ENCODE results near the gene NDUFB6.
A peak's percentile ranks its signal among the peaks of the same experiment; 100 is the strongest.
"Not testable (repeated sequence)": the region's sequence is repeated elsewhere in the genome, so short reads cannot be mapped to it uniquely, and the experiment has no call there.

Gene NDUFB6

DNA sequence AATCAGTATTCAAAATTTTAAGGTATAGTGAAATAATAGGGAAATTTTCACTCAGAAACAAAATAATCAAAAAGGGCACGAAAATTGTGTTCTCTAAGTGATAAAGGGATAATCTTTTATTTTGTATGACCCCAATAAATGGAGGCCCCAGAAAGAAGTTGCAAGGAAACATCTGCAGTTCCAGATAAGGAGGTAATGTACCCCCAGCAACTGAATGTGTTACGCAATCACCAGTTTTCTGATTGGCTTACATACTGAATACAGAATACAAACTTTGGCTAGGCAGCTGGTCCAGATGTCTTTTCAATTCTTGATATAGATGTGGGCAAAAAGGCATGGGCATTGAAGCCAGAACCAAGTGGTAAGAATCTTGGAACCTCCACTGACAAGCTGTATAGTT is 18.9 kb downstream of the NDUFB6 start:
- DNase-seq (ENCODE audit: low read depth): peak; percentile 47
- TF ChIP-seq, protein P1, sequence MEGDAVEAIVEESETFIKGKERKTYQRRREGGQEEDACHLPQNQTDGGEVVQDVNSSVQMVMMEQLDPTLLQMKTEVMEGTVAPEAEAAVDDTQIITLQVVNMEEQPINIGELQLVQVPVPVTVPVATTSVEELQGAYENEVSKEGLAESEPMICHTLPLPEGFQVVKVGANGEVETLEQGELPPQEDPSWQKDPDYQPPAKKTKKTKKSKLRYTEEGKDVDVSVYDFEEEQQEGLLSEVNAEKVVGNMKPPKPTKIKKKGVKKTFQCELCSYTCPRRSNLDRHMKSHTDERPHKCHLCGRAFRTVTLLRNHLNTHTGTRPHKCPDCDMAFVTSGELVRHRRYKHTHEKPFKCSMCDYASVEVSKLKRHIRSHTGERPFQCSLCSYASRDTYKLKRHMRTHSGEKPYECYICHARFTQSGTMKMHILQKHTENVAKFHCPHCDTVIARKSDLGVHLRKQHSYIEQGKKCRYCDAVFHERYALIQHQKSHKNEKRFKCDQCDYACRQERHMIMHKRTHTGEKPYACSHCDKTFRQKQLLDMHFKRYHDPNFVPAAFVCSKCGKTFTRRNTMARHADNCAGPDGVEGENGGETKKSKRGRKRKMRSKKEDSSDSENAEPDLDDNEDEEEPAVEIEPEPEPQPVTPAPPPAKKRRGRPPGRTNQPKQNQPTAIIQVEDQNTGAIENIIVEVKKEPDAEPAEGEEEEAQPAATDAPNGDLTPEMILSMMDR (conservative IDR thresholded peaks at IDR 0.05; ENCODE audit: low read depth, low read length): no peak
- no peak overlapping the region for H3K4me3 ChIP-seq (ENCODE audit: low read depth, low read length)

DNA sequence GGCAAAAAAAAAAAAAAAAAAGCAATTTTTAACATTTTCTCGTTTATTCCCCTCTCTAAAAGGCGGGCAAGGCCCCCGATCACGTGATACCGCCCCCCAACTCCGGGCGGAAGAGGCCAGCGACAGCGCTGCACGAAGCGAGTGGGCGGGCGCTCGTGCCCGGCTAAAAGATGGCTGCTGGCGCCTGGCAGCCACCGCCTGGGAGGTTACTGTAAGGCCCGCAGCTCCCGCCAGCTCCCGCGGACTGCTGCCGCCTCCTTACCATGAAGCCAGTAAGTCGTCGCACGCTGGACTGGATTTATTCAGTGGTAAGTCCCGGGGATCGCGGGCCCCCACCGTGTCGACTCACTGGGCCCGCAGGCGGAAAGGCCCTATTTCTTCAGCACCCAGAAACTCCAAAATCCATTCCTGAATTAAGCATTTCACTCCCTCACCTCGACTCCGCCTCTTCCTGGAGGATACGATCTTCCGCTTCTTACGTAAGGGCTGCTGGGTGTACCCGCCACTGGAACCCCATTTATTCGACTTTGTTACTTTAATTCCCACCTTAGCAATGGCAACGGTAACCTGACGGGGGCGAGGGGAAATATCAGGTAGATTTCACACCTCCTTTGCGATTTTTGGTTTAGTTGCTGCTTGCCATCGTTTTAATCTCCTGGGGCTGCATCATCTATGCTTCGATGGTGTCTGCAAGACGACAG is 20.6 kb downstream of the NDUFB6 start, which contains the start of the genes SMIM27 and TOPORS:
Gene SMIM27 (plus strand): TSS at position 156 of the 701 bp plus-strand sequence. CDS start 108 bp downstream, at position 264.
Gene TOPORS (minus strand): TSS at position 415 of the 701 bp plus-strand sequence. CDS start 150 bp downstream, at position 265.
- DNase-seq (ENCODE audit: low read depth): peak; percentile 94
- H3K4me3 ChIP-seq (ENCODE audit: low read depth, low read length): peak within 1 kb of the TSS; percentile 84
- TF ChIP-seq, protein P1 (conservative IDR thresholded peaks at IDR 0.05; ENCODE audit: low read depth, low read length): no peak

DNA sequence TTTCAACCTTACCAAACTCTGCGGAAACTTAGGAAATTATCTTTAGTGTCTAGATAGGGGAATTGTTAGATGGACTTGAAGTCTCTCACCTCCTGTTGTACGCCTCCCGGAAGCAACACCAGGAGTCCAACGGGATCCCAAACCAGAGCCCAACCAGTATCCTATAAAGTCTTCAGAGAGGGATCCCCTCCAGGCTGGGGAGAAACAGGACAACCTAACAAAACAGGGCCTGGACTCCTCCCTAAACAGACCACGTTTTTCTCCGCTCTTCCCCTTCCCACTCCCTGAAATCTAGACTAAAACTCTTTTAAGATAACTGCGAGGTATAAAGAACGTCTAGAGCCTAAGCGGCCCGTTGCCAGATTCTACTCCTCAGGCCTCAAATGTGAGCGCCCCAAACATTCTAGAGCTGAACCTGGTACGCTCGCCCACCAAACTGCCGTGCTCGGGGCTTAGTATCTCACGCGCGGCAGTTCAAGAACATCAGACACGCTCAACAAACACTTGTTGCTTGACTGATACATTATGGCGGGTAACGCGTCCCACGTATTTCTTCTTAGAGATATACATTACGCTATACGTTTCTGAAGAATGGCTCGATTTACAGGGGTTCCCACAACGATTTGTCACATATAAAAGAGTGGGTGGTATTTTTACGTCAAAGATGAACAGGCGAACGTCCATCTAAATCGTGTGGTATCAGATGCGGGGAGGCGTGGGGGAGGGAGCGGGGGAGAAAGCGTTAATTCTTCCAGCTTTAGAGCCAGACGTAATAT is 21.5 kb downstream of the NDUFB6 start:
- TF ChIP-seq, protein P1 (conservative IDR thresholded peaks at IDR 0.05; ENCODE audit: low read depth, low read length): no peak
- peak overlapping the region; percentile 84 for H3K4me3 ChIP-seq (ENCODE audit: low read depth, low read length)

DNA sequence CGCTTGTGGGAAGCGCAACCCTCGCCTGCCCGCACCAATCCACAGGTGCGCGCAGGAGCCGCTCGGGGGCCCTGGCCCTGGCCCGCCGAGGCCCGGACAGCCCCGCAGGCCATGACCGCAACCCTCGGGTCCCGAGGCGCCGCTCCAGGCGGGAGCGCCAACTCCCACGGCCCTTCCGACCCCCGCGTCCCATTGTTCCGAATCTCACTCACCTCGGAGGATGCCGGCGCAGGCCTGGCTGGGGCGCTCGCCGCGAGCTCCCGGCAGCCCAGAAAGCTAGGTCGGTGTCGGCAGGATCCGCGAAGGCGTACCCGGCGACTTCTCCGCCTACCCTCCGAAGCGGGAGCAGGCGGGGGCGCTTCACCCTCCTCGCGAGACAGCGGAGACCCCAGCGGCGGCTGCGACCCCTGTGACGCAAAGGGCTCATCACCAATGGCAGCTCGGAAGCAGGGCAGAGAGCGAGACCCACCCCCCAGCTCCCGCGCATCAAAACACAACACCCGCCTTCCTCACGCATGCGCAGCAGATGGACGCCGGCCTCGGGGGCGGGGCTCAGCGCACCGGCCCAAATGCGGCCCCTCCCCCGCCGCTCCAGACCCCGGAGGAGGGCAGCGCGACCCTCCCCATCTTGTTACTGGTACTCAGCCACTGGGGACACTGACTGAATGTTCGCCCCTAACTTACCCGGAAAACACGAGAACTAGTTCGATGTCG is 22.2 kb downstream of the NDUFB6 start:
- TF ChIP-seq, protein P1 (conservative IDR thresholded peaks at IDR 0.05; ENCODE audit: low read depth, low read length): peak; percentile 10
- DNase-seq (ENCODE audit: low read depth): peak; percentile 96
- H3K4me3 ChIP-seq (ENCODE audit: low read depth, low read length): peak overlapping the region; percentile 84

More for the DNA sequence above, 21.5 kb downstream of the NDUFB6 start:
- DNase-seq (ENCODE audit: low read depth): peak; percentile 52

DNA sequence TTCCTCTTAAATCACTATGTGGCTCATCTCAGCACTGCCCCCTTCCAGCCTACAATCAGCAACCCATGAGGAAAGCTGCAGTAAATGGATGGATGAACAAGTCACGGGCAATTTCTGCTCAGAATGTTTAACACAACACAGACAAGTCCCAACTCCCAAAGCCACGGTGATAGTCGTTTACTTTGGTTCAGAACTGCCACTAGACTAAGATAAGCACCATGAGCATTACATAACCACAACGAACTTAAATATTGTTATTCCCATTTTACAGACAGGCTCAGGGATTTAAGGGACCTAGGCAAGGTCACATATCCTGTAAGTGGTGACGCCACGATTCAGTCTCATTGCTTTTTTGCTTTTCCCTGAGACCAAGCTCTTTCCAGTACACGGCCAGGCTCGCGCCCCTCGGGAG is 22.8 kb downstream of the NDUFB6 start:
- H3K4me3 ChIP-seq (ENCODE audit: low read depth, low read length): peak overlapping the region; percentile 84
- TF ChIP-seq, protein P1 (conservative IDR thresholded peaks at IDR 0.05; ENCODE audit: low read depth, low read length): peak; percentile 54
- peak; percentile 65 for DNase-seq (ENCODE audit: low read depth)

DNA sequence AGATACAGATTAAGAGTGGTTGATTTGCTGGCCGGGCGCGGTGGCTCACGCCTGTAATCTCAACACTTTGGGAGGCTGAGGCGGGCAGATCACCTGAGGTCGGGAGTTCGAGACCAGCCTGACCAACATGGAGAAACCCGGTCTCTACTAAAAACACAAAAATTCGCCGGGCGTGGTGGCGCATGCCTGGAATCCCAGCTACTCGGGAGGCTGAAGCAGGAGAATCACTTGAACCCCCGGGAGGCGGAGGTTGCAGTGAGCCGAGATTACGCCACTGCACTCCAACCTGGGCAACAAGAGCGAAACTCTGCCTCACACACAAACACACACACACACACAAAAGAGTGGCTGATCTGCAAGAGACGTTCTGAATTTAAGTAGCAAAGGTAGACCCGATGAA is 24.7 kb downstream of the NDUFB6 start:
- not testable (repeated sequence) for H3K4me3 ChIP-seq (ENCODE audit: low read depth, low read length)

DNA sequence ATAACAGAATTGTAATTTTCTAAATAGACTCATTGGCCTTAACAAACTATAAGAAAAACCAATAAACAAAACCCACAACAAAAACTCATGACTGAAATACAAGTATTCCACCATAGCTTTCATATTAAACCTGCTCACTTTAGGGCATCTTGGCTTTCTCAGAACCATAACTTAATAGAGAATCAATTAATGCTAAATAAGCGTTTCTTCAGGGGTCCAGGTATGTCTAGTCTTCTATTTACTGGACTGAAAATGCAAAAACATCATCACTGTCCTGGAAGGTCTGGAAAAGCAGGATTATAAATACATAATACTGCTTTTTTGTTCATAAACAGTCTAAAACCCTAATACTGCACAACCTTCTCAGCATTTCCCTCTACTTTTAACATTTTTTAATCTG is 27.1 kb downstream of the NDUFB6 start:
- DNase-seq (ENCODE audit: low read depth): no peak
- no peak overlapping the region for H3K4me3 ChIP-seq (ENCODE audit: low read depth, low read length)
- TF ChIP-seq, protein P1 (conservative IDR thresholded peaks at IDR 0.05; ENCODE audit: low read depth, low read length): no peak

More for the DNA sequence above, 24.7 kb downstream of the NDUFB6 start:
- DNase-seq (ENCODE audit: low read depth): not testable (repeated sequence)
